ENCODE measurements around the gene TSPAN7. TPM values are rescaled to one million over a fixed set of nuclear protein-coding genes. Genes with fewer than 3 reads are reported as not detected.

The TSPAN7 gene
- total and polyA plus RNA-seq, 9 donors, result 70.0 to 132 (median 106) TPM

GRCh38 chrX:38577738-38578137, 16.4 kb downstream of the TSPAN7 start:
- H3K4me3 ChIP-seq (ENCODE audit: low read length), result no peak overlapping the region
- WGBS (ENCODE audit: insufficient coverage), result 76% methylated on average over 2 of the region's 3 CpGs

GRCh38 chrX:38578167-38578566, 16.8 kb downstream of the TSPAN7 start:
- DNase-seq, result no peak
- Histone ChIP-seq H3K4me3 (ENCODE audit: low read length) (no peak overlapping the region), H3K9me3 (replicated peaks; ENCODE audit: control insufficient read depth, low read depth, low read length) (no peaks in the 10 kb centered on the region), H3K4me1 (ENCODE audit: control insufficient read depth, insufficient read depth, low read length) (no peaks in the 10 kb centered on the region), H3K27me3 (ENCODE audit: control insufficient read depth, insufficient read depth, low read length) (peaks cover 4% of the 10 kb centered on the region), H3K36me3 (ENCODE audit: control insufficient read depth, insufficient read depth, low read length) (no peaks in the 10 kb centered on the region), H3K27ac (ENCODE audit: low read length) (no peak overlapping the region)
- WGBS (ENCODE audit: insufficient coverage), result 100% methylated on average over 1 of the region's 2 CpGs

More at GRCh38 chrX:38577738-38578137, 16.4 kb downstream of the TSPAN7 start:
- Histone ChIP-seq H3K9me3 (replicated peaks; ENCODE audit: control insufficient read depth, low read depth, low read length) (no peaks in the 10 kb centered on the region), H3K36me3 (ENCODE audit: control insufficient read depth, insufficient read depth, low read length) (no peaks in the 10 kb centered on the region), H3K4me1 (ENCODE audit: control insufficient read depth, insufficient read depth, low read length) (no peaks in the 10 kb centered on the region), H3K27me3 (ENCODE audit: control insufficient read depth, insufficient read depth, low read length) (peaks cover 4% of the 10 kb centered on the region), H3K27ac (ENCODE audit: low read length) (no peak overlapping the region)
- DNase-seq, result no peak

GRCh38 chrX:38583181-38583580, 21.8 kb downstream of the TSPAN7 start:
- Histone ChIP-seq H3K4me1 (ENCODE audit: control insufficient read depth, insufficient read depth, low read length) (no peaks in the 10 kb centered on the region), H3K36me3 (ENCODE audit: control insufficient read depth, insufficient read depth, low read length) (no peaks in the 10 kb centered on the region), H3K27ac (ENCODE audit: low read length) (no peak overlapping the region), H3K27me3 (ENCODE audit: control insufficient read depth, insufficient read depth, low read length) (peaks cover 6% of the 10 kb centered on the region), H3K4me3 (ENCODE audit: low read length) (no peak overlapping the region), H3K9me3 (replicated peaks; ENCODE audit: control insufficient read depth, low read depth, low read length) (no peaks in the 10 kb centered on the region)
- DNase-seq, result no peak
- 90% methylated on average over 3 of the region's 5 CpGs for WGBS (ENCODE audit: insufficient coverage)

- H3K4me1 ChIP-seq (ENCODE audit: control insufficient read depth, insufficient read depth, low read length), result no peaks in the 10 kb centered on the region
- H3K27ac ChIP-seq (ENCODE audit: low read length), result no peak overlapping the region
- H3K4me3 ChIP-seq (ENCODE audit: low read length), result no peak overlapping the region
- peaks cover 3% of the 10 kb centered on the region for H3K27me3 ChIP-seq (ENCODE audit: control insufficient read depth, insufficient read depth, low read length)
- H3K9me3 ChIP-seq (replicated peaks; ENCODE audit: control insufficient read depth, low read depth, low read length), result peaks cover 3% of the 10 kb centered on the region
- no peaks in the 10 kb centered on the region for H3K36me3 ChIP-seq (ENCODE audit: control insufficient read depth, insufficient read depth, low read length)
- no CpG with 5 or more reads among the region's 2 CpGs for WGBS (ENCODE audit: insufficient coverage)
- no peak for DNase-seq
Measured at GRCh38 chrX:38594434-38594833, 33.1 kb downstream of the TSPAN7 start.

GRCh38 chrX:38595801-38596200, 34.5 kb downstream of the TSPAN7 start:
- WGBS (ENCODE audit: insufficient coverage), result no CpG with 5 or more reads among the region's 1 CpG
- Histone ChIP-seq H3K27me3 (ENCODE audit: control insufficient read depth, insufficient read depth, low read length) (peaks cover 3% of the 10 kb centered on the region), H3K27ac (ENCODE audit: low read length) (no peak overlapping the region), H3K4me3 (ENCODE audit: low read length) (no peak overlapping the region), H3K4me1 (ENCODE audit: control insufficient read depth, insufficient read depth, low read length) (no peaks in the 10 kb centered on the region), H3K36me3 (ENCODE audit: control insufficient read depth, insufficient read depth, low read length) (no peaks in the 10 kb centered on the region), H3K9me3 (replicated peaks; ENCODE audit: control insufficient read depth, low read depth, low read length) (peaks cover 3% of the 10 kb centered on the region)
- no peak for DNase-seq

GRCh38 chrX:38596939-38597338, 35.6 kb downstream of the TSPAN7 start:
- H3K27ac ChIP-seq (ENCODE audit: low read length), result no peak overlapping the region

GRCh38 chrX:38599796-38600755, 38.7 kb downstream of the TSPAN7 start:
- H3K9me3 ChIP-seq (replicated peaks; ENCODE audit: control insufficient read depth, low read depth, low read length), result no peaks in the 10 kb centered on the region
- no peak overlapping the region for H3K27ac ChIP-seq (ENCODE audit: low read length)
- 0% methylated on average over 1 of the region's 3 CpGs for WGBS (ENCODE audit: insufficient coverage)
- DNase-seq, result no peak
- H3K36me3 ChIP-seq (ENCODE audit: control insufficient read depth, insufficient read depth, low read length), result no peaks in the 10 kb centered on the region
- H3K27me3 ChIP-seq (ENCODE audit: control insufficient read depth, insufficient read depth, low read length), result peaks cover 2% of the 10 kb centered on the region
- no peaks in the 10 kb centered on the region for H3K4me1 ChIP-seq (ENCODE audit: control insufficient read depth, insufficient read depth, low read length)
- H3K4me3 ChIP-seq (ENCODE audit: low read length), result no peak overlapping the region

More at GRCh38 chrX:38596939-38597338, 35.6 kb downstream of the TSPAN7 start:
- no peak for DNase-seq
- peaks cover 1% of the 10 kb centered on the region for H3K27me3 ChIP-seq (ENCODE audit: control insufficient read depth, insufficient read depth, low read length)
- H3K4me3 ChIP-seq (ENCODE audit: low read length), result no peak overlapping the region
- WGBS (ENCODE audit: insufficient coverage), result no CpG with 5 or more reads among the region's 2 CpGs
- no peaks in the 10 kb centered on the region for H3K36me3 ChIP-seq (ENCODE audit: control insufficient read depth, insufficient read depth, low read length)
- H3K4me1 ChIP-seq (ENCODE audit: control insufficient read depth, insufficient read depth, low read length), result no peaks in the 10 kb centered on the region
- H3K9me3 ChIP-seq (replicated peaks; ENCODE audit: control insufficient read depth, low read depth, low read length), result peaks cover 3% of the 10 kb centered on the region

- Histone ChIP-seq H3K4me1 (ENCODE audit: control insufficient read depth, insufficient read depth, low read length) (no peaks in the 10 kb centered on the region), H3K9me3 (replicated peaks; ENCODE audit: control insufficient read depth, low read depth, low read length) (no peaks in the 10 kb centered on the region), H3K4me3 (ENCODE audit: low read length) (no peak overlapping the region), H3K27ac (ENCODE audit: low read length) (no peak overlapping the region), H3K36me3 (ENCODE audit: control insufficient read depth, insufficient read depth, low read length) (no peaks in the 10 kb centered on the region), H3K27me3 (ENCODE audit: control insufficient read depth, insufficient read depth, low read length) (peaks cover 5% of the 10 kb centered on the region)
- no peak for DNase-seq
Measured at GRCh38 chrX:38601866-38602265, 40.5 kb downstream of the TSPAN7 start.

GRCh38 chrX:38606821-38607220, 45.5 kb downstream of the TSPAN7 start:
- H3K9me3 ChIP-seq (replicated peaks; ENCODE audit: control insufficient read depth, low read depth, low read length), result no peaks in the 10 kb centered on the region
- H3K27ac ChIP-seq (ENCODE audit: low read length), result no peak overlapping the region
- peaks cover 5% of the 10 kb centered on the region for H3K27me3 ChIP-seq (ENCODE audit: control insufficient read depth, insufficient read depth, low read length)
- no peak for DNase-seq
- H3K36me3 ChIP-seq (ENCODE audit: control insufficient read depth, insufficient read depth, low read length), result no peaks in the 10 kb centered on the region
- H3K4me3 ChIP-seq (ENCODE audit: low read length), result no peak overlapping the region
- H3K4me1 ChIP-seq (ENCODE audit: control insufficient read depth, insufficient read depth, low read length), result no peaks in the 10 kb centered on the region
- WGBS (ENCODE audit: insufficient coverage), result 80% methylated on average over 2 of the region's 3 CpGs

GRCh38 chrX:38607976-38608375, 46.6 kb downstream of the TSPAN7 start:
- peak; percentile 5 for DNase-seq
- no peak overlapping the region for H3K27ac ChIP-seq (ENCODE audit: low read length)
- no peaks in the 10 kb centered on the region for H3K9me3 ChIP-seq (replicated peaks; ENCODE audit: control insufficient read depth, low read depth, low read length)
- H3K4me1 ChIP-seq (ENCODE audit: control insufficient read depth, insufficient read depth, low read length), result no peaks in the 10 kb centered on the region
- 60% methylated on average over 1 of the region's 4 CpGs for WGBS (ENCODE audit: insufficient coverage)
- no peak overlapping the region for H3K4me3 ChIP-seq (ENCODE audit: low read length)
- no peaks in the 10 kb centered on the region for H3K36me3 ChIP-seq (ENCODE audit: control insufficient read depth, insufficient read depth, low read length)
- peaks cover 6% of the 10 kb centered on the region for H3K27me3 ChIP-seq (ENCODE audit: control insufficient read depth, insufficient read depth, low read length)
